Left lung (tissue), 10 donors: ENCODE data around the gene MFF. TPM values are rescaled to one million over a fixed set of nuclear protein-coding genes. Genes with fewer than 3 reads are reported as not detected.

Experiments
- ATAC-seq: fragments of 200-7000 bp; cut with Tn5 transposase; one replicate; pipeline ENCODE4 v1.9.1; 2020; ENCODE audit warnings: moderate library complexity
- DNase-seq, 4 donors: peaks; one replicate each; pipeline ENCODE4 v3.0.0-alpha.2; 2013 to 2020
- H3K27ac ChIP-seq, 2 donors: fragments of 200-600 bp; sonication (generic) in 1 of 2; one replicate each; pipeline versions ENCODE4 v1.5.0 to v1.8.0; 2020 to 2021
- H3K27me3 ChIP-seq, 2 donors: fragments of 200-600 bp; sonication (generic) in 1 of 2; one replicate each; pipeline versions ENCODE4 v1.5.0 to v1.8.0; 2020 to 2021
- H3K36me3 ChIP-seq, 2 donors: fragments of 200-600 bp; sonication (generic) in 1 of 2; one replicate each; pipeline versions ENCODE4 v1.5.0 to v1.8.0; 2020 to 2021
- H3K4me1 ChIP-seq, 2 donors: fragments of 200-600 bp; one replicate each; pipeline ENCODE4 v1.8.0; 2021
- H3K4me3 ChIP-seq, 2 donors: fragments of 200-600 bp; sonication (generic) in 1 of 2; one replicate each; pipeline versions ENCODE4 v1.5.0 to v1.8.0; 2020 to 2021; ENCODE audit warnings: mild to moderate bottlenecking in 1 of 2
- H3K9me3 ChIP-seq, 2 donors: fragments of 200-600 bp; sonication (generic) in 1 of 2; one replicate each; pipeline versions ENCODE4 v1.5.0 to v1.8.0; 2020 to 2021
- intact Hi-C, 2 donors: fragments of 100-400 bp; cut with DNase I; formaldehyde crosslinking; loops; one replicate each; pipeline versions ENCODE4 v1.11.2 to v1.14.2; 2022
- polyA plus RNA-seq, 6 donors: library from polyadenylated mRNA; unstranded; fragments of 120-200 nt; gene quantifications; one replicate each; pipeline ENCODE4 v1.2.1, GENCODE V29; 2013; ENCODE audit not compliant: insufficient read length in 6 of 6
- total RNA-seq, 2 donors: library from RNA; stranded (reverse); fragmentation: NEBNext Ultra II Directional; extraction: Animal tissue kit (Norgen Biotek cat#: 25700); gene quantifications; one replicate each; pipeline ENCODE4 v1.2.1, GENCODE V29; 2021
- TF ChIP-seq, protein P1 (sequence below), 2 donors: fragments of 200-600 bp; sonication (generic) in 1 of 2; IDR thresholded peaks; one replicate each; pipeline versions ENCODE4 v1.5.0 to v1.8.0; 2021; ENCODE audit warnings: antibody characterized with exemption in 2 of 2
- donor health status: DM: no; HTN: yes; CAD: no.
- donor health status: DM: no; HTN: no; CAD: no.

The MFF gene
- total and polyA plus RNA-seq, 8 donors, result 53.2 to 124 (median 106) TPM

GRCh38 chr2:227365833-227366232, 40.8 kb downstream of the MFF start:
- no peak overlapping the region for H3K4me3 ChIP-seq
- DNase-seq (no peak), ATAC-seq (no peak)
- H3K4me1 ChIP-seq, result peaks cover 0 to 42% of the 10 kb centered on the region in 2 donors
- no peaks in the 10 kb centered on the region for H3K9me3 ChIP-seq
- peak overlapping the region in 1 of 2 donors; percentile 70 for H3K27ac ChIP-seq
- intact Hi-C loops, result no loop called here
- H3K36me3 ChIP-seq, result peaks cover 0 to 4% of the 10 kb centered on the region in 2 donors
- no peaks in the 10 kb centered on the region for H3K27me3 ChIP-seq
- TF ChIP-seq, protein P1, sequence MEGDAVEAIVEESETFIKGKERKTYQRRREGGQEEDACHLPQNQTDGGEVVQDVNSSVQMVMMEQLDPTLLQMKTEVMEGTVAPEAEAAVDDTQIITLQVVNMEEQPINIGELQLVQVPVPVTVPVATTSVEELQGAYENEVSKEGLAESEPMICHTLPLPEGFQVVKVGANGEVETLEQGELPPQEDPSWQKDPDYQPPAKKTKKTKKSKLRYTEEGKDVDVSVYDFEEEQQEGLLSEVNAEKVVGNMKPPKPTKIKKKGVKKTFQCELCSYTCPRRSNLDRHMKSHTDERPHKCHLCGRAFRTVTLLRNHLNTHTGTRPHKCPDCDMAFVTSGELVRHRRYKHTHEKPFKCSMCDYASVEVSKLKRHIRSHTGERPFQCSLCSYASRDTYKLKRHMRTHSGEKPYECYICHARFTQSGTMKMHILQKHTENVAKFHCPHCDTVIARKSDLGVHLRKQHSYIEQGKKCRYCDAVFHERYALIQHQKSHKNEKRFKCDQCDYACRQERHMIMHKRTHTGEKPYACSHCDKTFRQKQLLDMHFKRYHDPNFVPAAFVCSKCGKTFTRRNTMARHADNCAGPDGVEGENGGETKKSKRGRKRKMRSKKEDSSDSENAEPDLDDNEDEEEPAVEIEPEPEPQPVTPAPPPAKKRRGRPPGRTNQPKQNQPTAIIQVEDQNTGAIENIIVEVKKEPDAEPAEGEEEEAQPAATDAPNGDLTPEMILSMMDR (IDR thresholded peaks at IDR 0.05), result no peak

DNA sequence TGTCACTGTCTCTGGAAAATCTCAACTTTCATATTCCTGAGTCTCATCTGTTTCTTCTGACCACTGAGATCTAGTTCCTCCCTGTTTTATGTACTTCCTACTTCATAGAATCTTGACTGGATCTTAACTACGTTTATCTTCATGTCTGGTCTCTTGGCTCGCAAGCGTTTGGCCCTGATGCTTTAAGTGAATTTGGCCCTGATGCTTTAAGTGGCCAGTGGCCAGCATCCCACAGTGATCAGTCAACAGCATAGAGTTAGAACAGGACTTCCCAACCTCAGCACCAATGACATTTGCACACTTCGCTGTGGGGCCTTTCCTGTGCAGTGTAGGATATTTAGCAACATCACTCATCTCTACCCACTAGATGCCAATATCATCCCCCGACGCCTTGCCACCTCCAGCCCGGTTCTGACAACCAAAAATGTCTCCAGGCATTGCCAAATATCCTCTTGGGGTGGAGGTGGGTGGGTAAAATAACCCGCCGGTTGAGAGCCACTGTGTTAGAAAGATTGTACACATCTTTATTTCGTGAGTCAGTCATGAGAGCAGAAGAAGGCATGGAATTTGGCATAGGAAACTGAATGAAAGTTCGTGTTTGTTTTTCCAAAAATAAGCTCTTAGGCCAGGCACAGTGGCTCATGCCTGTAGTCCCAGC, 41.8 kb downstream of the MFF start:
- intact Hi-C loops, result no loop called here
- no peak for DNase-seq
- Histone ChIP-seq H3K27ac (peak overlapping the region; percentile 61 to 70), H3K4me1 (peaks cover 0 to 52% of the 10 kb centered on the region in 2 donors), H3K36me3 (no peaks in the 10 kb centered on the region), H3K4me3 (no peak overlapping the region), H3K27me3 (no peaks in the 10 kb centered on the region), H3K9me3 (no peaks in the 10 kb centered on the region)
- TF ChIP-seq, protein P1 (IDR thresholded peaks at IDR 0.05), result no peak
- peak; percentile 62 for ATAC-seq

DNA sequence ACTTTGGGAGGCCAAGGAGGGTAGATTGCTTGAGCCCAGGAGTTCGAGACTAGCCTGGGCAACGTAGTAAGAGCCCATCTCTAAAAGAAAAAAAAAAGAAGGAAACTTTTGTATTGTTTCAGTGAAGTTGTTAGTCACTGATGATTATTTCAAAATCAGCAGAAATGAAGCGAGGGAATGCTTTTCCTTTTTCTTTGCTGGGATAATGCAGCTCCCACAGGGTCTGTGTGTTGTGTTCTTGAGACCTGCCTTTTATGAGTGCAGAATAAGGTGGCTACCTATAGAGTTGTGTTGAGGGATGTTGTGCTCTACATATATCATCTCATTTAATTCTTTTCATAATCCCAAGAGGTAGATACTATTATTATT, 42.4 kb downstream of the MFF start:
- DNase-seq, result no peak
- Histone ChIP-seq H3K4me1 (peaks cover 0 to 52% of the 10 kb centered on the region in 2 donors), H3K27me3 (no peaks in the 10 kb centered on the region), H3K27ac (peak overlapping the region in 1 of 2 donors; percentile 70), H3K4me3 (no peak overlapping the region), H3K9me3 (no peaks in the 10 kb centered on the region), H3K36me3 (no peaks in the 10 kb centered on the region)
- ATAC-seq, result no peak
- TF ChIP-seq, protein P1 (IDR thresholded peaks at IDR 0.05), result no peak
- intact Hi-C loops, result no loop called here

GRCh38 chr2:227368574-227368973, 43.5 kb downstream of the MFF start:
- ATAC-seq, result no peak
- Histone ChIP-seq H3K36me3 (no peaks in the 10 kb centered on the region), H3K27ac (peak overlapping the region in 1 of 2 donors; percentile 89), H3K4me3 (no peak overlapping the region), H3K4me1 (peaks cover 0 to 52% of the 10 kb centered on the region in 2 donors), H3K9me3 (no peaks in the 10 kb centered on the region), H3K27me3 (no peaks in the 10 kb centered on the region)
- DNase-seq, result no peak
- intact Hi-C loops, result no loop called here
- TF ChIP-seq, protein P1 (IDR thresholded peaks at IDR 0.05), result no peak

DNA sequence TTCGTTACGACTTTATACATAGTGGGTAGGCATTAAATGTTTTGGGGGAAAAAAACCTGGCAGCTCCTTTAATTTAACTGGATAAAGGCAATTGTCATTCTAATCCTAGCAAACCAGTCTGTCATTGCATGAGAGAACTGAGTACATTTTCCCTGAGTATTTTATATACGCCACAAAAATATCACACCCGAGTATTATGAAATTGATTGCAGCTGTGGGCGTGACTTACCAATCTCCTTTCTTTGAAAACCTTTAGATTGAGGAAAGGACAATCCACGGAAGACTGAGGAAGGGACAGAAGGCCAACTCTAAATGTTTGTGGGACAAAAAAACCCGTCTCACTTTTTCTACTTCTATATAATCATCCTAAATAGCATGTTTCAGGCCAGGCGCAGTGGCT, 45.0 kb downstream of the MFF start:
- peak overlapping the region in 1 of 2 donors; percentile 89 for H3K27ac ChIP-seq

More for the DNA sequence above, 45.0 kb downstream of the MFF start:
- H3K27me3 ChIP-seq, result no peaks in the 10 kb centered on the region
- no peaks in the 10 kb centered on the region for H3K9me3 ChIP-seq
- TF ChIP-seq, protein P1 (IDR thresholded peaks at IDR 0.05), result no peak
- intact Hi-C loops, result no loop called here
- no peak for DNase-seq
- peaks cover 0 to 52% of the 10 kb centered on the region in 2 donors for H3K4me1 ChIP-seq
- H3K4me3 ChIP-seq, result no peak overlapping the region
- no peaks in the 10 kb centered on the region for H3K36me3 ChIP-seq
- no peak for ATAC-seq
